GM23338 (cell line): Measurements from ENCODE around the gene TAGAP.

Source experiments
- CREB1 ChIP-seq: fragments of 250-450 bp; sonication (Bioruptor Pico); IDR thresholded peaks from 2 replicates; pipeline ENCODE4 v1.5.0; 2020; ENCODE audit warnings: low read depth, mild to moderate bottlenecking, moderate library complexity
- CTCF ChIP-seq, 2 experiments: fragments of 200-600 bp in 1 of 2; sonication (generic) in 1 of 2; conservative IDR thresholded peaks; 2 replicates each; pipeline versions ENCODE4 v1.5.1 to v1.6.1; 2016 to 2017; ENCODE audit warnings: antibody characterized with exemption in 2 of 2, low read depth in 2 of 2, mild to moderate bottlenecking in 2 of 2, moderate library complexity in 1 of 2
- ETS1 ChIP-seq: IDR thresholded peaks from 2 replicates; pipeline ENCODE4 v1.6.1; 2016; ENCODE audit warnings: antibody characterized with exemption
- EZH2 ChIP-seq: fragments of 200-600 bp; sonication (generic); IDR thresholded peaks from one replicate; pipeline ENCODE4 v1.8.0; 2017; ENCODE audit warnings: antibody characterized with exemption, mild to moderate bottlenecking, low read depth; ENCODE audit not compliant: unreplicated experiment
- EZH2phosphoT487 ChIP-seq: fragments of 200-600 bp; sonication (generic); IDR thresholded peaks from one replicate; pipeline ENCODE4 v1.8.1; 2018; ENCODE audit warnings: antibody characterized with exemption; ENCODE audit not compliant: unreplicated experiment
- JUNB ChIP-seq: IDR thresholded peaks from one replicate; pipeline ENCODE4 v1.6.1; 2016; ENCODE audit warnings: antibody characterized with exemption; ENCODE audit not compliant: unreplicated experiment
- POLR2AphosphoS5 ChIP-seq: IDR thresholded peaks from 2 replicates; pipeline ENCODE4 v1.6.1; 2016; ENCODE audit warnings: antibody characterized with exemption, low read depth
- STAT1 ChIP-seq: IDR thresholded peaks from one replicate; pipeline ENCODE4 v1.6.1; 2016; ENCODE audit warnings: antibody characterized with exemption; ENCODE audit not compliant: unreplicated experiment
- ZNF331 ChIP-seq: fragments of 250-450 bp; sonication (Bioruptor Pico); IDR thresholded peaks from 2 replicates; pipeline ENCODE4 v1.5.0; 2020; ENCODE audit warnings: low read depth, mild to moderate bottlenecking, moderate library complexity
- TF ChIP-seq, protein P1 (sequence below): IDR thresholded peaks from one replicate; pipeline ENCODE4 v1.6.1; 2018; ENCODE audit warnings: antibody characterized with exemption; ENCODE audit not compliant: unreplicated experiment

- no peak for TF ChIP-seq CREB1 (CRISPR knock-in tag)
- no peak for TF ChIP-seq CTCF (conservative IDR thresholded peaks at IDR 0.05; ENCODE audit: low read depth in 2 of 2)
- no peak for TF ChIP-seq EZH2
- TF ChIP-seq POLR2AphosphoS5 = no peak
- TF ChIP-seq EZH2phosphoT487 = no peak
- TF ChIP-seq, protein P1, sequence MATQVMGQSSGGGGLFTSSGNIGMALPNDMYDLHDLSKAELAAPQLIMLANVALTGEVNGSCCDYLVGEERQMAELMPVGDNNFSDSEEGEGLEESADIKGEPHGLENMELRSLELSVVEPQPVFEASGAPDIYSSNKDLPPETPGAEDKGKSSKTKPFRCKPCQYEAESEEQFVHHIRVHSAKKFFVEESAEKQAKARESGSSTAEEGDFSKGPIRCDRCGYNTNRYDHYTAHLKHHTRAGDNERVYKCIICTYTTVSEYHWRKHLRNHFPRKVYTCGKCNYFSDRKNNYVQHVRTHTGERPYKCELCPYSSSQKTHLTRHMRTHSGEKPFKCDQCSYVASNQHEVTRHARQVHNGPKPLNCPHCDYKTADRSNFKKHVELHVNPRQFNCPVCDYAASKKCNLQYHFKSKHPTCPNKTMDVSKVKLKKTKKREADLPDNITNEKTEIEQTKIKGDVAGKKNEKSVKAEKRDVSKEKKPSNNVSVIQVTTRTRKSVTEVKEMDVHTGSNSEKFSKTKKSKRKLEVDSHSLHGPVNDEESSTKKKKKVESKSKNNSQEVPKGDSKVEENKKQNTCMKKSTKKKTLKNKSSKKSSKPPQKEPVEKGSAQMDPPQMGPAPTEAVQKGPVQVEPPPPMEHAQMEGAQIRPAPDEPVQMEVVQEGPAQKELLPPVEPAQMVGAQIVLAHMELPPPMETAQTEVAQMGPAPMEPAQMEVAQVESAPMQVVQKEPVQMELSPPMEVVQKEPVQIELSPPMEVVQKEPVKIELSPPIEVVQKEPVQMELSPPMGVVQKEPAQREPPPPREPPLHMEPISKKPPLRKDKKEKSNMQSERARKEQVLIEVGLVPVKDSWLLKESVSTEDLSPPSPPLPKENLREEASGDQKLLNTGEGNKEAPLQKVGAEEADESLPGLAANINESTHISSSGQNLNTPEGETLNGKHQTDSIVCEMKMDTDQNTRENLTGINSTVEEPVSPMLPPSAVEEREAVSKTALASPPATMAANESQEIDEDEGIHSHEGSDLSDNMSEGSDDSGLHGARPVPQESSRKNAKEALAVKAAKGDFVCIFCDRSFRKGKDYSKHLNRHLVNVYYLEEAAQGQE = no peak
- TF ChIP-seq ZNF331 = no peak
- TF ChIP-seq ETS1 = no peak
- TF ChIP-seq STAT1 = no peak
- TF ChIP-seq JUNB = no peak
Measured at GRCh38 chr6:159086033-159086618, 41.3 kb upstream of the TAGAP start.
